WERI-Rb-1 (cell line): Measurements from ENCODE around the gene COL28A1.

Source experiments
- DNase-seq: peaks from one replicate; pipeline ENCODE4 v3.0.0-alpha.2; 2020
- H3K27ac ChIP-seq: fragments of 250-450 bp; sonication (Bioruptor Pico); 2 replicates; pipeline ENCODE4 v1.5.1; 2020; ENCODE audit warnings: mild to moderate bottlenecking, moderate library complexity
- H3K27me3 ChIP-seq: fragments of 250-450 bp; sonication (Bioruptor Pico); 2 replicates; pipeline ENCODE4 v1.5.1; 2021; ENCODE audit warnings: mild to moderate bottlenecking, low read depth, moderate library complexity; ENCODE audit not compliant: insufficient read depth, severe bottlenecking
- H3K36me3 ChIP-seq: fragments of 250-450 bp; sonication (Bioruptor Pico); 2 replicates; pipeline ENCODE4 v1.5.1; 2020; ENCODE audit warnings: mild to moderate bottlenecking, moderate library complexity
- H3K4me3 ChIP-seq: 2 replicates; pipeline ENCODE4 v1.5.1; 2011; ENCODE audit warnings: low read depth, mild to moderate bottlenecking, control low read depth, low read length
- H3K9me3 ChIP-seq: fragments of 250-450 bp; sonication (Bioruptor Pico); 2 replicates; pipeline ENCODE4 v1.5.1; 2021; ENCODE audit warnings: mild to moderate bottlenecking, moderate library complexity; ENCODE audit not compliant: severe bottlenecking
- TF ChIP-seq, protein P1 (sequence below): IDR thresholded peaks from 2 replicates; pipeline ENCODE4 v1.5.1; 2011; ENCODE audit warnings: low read depth, mild to moderate bottlenecking, control low read depth, inconsistent platforms, low read length

COL28A1 gene

DNA sequence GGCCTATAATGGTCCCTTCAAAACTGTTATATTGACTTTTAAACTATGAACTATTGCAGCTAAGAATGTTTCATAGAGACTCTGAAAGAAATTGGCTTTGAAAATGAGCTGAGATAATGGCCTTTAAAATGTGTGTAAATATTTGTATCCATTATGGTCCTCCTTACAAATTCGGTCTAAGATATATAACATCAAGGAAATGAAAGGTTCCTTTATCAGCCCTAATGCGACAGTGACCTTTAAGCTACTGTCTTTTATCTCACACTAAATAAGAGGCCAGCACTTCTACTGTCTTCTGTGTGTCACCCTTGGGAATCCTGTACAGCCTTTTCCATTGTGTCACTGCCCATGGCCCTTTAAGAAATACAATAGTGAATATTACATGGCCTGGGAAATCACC lies 19.5 kb downstream of the COL28A1 start:
- no peaks in the 10 kb centered on the region for H3K36me3 ChIP-seq
- TF ChIP-seq, protein P1, sequence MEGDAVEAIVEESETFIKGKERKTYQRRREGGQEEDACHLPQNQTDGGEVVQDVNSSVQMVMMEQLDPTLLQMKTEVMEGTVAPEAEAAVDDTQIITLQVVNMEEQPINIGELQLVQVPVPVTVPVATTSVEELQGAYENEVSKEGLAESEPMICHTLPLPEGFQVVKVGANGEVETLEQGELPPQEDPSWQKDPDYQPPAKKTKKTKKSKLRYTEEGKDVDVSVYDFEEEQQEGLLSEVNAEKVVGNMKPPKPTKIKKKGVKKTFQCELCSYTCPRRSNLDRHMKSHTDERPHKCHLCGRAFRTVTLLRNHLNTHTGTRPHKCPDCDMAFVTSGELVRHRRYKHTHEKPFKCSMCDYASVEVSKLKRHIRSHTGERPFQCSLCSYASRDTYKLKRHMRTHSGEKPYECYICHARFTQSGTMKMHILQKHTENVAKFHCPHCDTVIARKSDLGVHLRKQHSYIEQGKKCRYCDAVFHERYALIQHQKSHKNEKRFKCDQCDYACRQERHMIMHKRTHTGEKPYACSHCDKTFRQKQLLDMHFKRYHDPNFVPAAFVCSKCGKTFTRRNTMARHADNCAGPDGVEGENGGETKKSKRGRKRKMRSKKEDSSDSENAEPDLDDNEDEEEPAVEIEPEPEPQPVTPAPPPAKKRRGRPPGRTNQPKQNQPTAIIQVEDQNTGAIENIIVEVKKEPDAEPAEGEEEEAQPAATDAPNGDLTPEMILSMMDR: no peak
- H3K27ac ChIP-seq: no peak overlapping the region
- no peak overlapping the region for H3K4me3 ChIP-seq
- H3K27me3 ChIP-seq: no peaks in the 10 kb centered on the region
- DNase-seq: no peak
- no peaks in the 10 kb centered on the region for H3K9me3 ChIP-seq

DNA sequence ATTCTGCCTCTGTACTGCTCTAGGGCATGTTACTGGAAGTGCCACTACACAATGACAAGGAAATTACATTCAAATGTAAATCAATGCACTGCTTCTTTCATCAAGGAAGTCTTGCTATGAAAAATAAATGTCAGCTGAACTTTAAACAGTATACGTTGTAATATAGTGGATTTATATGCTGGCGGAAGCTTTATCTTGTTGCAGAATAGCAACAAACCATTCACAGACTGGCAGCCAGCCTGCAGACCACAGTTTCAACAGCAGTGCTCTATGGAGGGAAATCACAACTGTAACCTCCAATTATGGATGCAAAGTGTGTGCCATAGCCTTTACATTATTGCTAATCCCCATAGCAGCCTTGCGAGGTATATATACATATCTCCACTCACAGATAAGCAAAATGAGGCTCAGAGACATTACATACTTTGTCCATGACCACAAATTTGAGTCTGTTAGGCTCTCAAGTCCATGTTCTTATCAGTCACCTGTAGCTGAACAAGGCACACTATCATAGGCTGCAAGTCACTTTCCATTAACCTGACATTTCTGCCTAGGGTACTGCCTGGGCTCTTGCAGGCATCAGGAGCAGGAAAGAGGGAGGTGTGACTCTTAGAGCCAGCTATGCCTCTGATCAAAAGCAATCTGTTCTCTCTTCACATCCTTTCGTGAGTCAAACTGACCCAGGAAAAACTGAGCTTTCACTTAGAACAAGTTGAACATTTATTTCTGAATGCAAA lies 22.6 kb downstream of the COL28A1 start:
- TF ChIP-seq, protein P1: no peak
- no peaks in the 10 kb centered on the region for H3K36me3 ChIP-seq

DNA sequence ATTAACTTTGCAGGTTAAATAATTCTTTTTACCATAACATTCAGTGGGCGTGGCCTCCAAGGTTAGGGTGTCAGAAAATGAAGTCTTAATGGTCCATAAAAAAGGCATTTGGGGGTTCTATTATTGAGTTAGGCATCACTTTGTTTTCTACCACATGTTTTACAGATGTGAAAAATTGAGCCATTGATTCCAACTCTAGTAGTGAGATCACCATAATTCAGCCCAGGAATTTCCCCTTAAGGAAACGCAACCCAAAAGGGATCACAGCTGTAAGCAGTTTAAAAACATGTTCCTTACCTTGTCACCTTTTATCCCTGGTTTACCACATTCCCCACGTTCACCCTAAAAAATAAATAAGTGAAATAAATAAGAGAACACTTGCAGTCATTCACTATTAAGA lies 24.9 kb downstream of the COL28A1 start:
- no peak overlapping the region for H3K27ac ChIP-seq
- H3K9me3 ChIP-seq: no peaks in the 10 kb centered on the region
- no peaks in the 10 kb centered on the region for H3K36me3 ChIP-seq
- TF ChIP-seq, protein P1: no peak
- H3K27me3 ChIP-seq: no peaks in the 10 kb centered on the region
- no peak for DNase-seq
- no peak overlapping the region for H3K4me3 ChIP-seq

More for the DNA sequence above, 22.6 kb downstream of the COL28A1 start:
- DNase-seq: no peak
- Histone ChIP-seq H3K9me3 (no peaks in the 10 kb centered on the region), H3K27ac (no peak overlapping the region), H3K4me3 (no peak overlapping the region), H3K27me3 (no peaks in the 10 kb centered on the region)

DNA sequence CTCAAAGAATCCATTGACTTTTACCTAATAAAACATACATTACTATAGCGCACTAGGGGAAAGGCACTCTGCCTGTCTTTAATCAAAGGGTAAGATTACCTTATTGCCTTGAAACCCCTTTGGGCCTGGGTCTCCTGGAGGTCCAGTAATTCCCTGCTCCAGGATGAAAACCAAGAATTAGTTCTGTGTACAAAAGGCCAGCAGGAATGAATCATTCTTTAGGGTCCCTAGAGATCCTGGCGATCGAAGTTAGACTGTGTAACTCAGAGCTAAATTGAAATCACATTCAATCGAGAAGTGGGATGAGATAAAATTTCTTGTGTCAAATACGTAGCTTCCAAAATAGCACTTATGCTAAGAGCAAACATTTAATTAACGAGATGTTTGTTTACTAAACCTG lies 29.8 kb downstream of the COL28A1 start:
- Histone ChIP-seq H3K27me3 (no peaks in the 10 kb centered on the region), H3K36me3 (no peaks in the 10 kb centered on the region), H3K27ac (no peak overlapping the region), H3K4me3 (no peak overlapping the region), H3K9me3 (no peaks in the 10 kb centered on the region)
- no peak for DNase-seq
- TF ChIP-seq, protein P1: no peak

DNA sequence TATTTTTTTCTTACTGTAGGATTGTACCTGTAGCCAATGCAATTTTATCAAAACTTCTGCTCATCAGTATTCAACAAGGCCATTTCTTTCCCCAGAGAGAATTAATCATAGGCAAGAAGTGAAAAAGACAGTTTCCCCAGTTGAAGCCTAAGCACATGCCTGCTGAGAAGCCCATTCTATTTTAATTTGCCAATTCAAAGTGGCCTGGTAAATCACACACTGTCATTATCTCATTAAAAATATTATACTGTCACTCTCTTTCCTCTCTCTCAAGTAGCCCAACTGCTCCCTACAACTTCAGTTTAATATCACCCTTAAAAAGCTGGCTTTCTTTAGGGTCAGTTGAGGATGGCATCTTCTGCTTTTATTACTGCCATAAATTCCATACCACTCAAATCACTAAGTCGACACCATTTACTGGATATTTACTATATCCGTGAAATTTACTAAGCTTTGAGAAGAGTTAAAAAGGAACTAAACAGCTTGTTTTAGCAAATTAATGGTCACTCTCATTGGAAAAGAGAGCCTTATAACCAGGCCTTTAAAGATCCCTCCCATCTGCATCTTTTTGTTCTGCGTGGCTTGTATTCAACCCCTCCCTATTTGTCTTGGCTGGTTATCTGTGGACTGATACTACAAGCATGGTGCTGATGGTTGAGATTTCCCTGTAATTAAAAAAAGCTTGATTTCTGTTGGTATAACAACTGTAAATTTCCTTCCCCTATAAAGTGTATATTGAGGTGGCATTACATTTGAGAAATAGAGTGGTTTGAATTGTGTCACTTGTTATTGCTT lies 30.6 kb downstream of the COL28A1 start:
- H3K27ac ChIP-seq: no peak overlapping the region
- TF ChIP-seq, protein P1: no peak
- H3K27me3 ChIP-seq: no peaks in the 10 kb centered on the region
- H3K36me3 ChIP-seq: no peaks in the 10 kb centered on the region
- no peaks in the 10 kb centered on the region for H3K9me3 ChIP-seq
- no peak for DNase-seq
- no peak overlapping the region for H3K4me3 ChIP-seq
